Fibroblast of gingiva (primary cell): ENCODE results near the gene MOB3A.

Source experiments
- DNase-seq: peaks from one replicate; pipeline ENCODE4 v3.0.0-alpha.2; 2011; ENCODE audit warnings: low read depth

The MOB3A gene

GRCh38 chr19:2046046-2046907 lies 49.8 kb downstream of the MOB3A start:
- DNase-seq, result no peak

- no peak for DNase-seq
These were observed 50.6 kb downstream of the MOB3A start for GRCh38 chr19:2045501-2046045.

- no peak for DNase-seq
These were observed 51.2 kb downstream of the MOB3A start for GRCh38 chr19:2044709-2045500.

- no peak for DNase-seq
These were observed 52.0 kb downstream of the MOB3A start for GRCh38 chr19:2043961-2044708.

- no peak for DNase-seq
These were observed 52.9 kb downstream of the MOB3A start for GRCh38 chr19:2043251-2043641.

- no peak for DNase-seq
These were observed 53.5 kb downstream of the MOB3A start for GRCh38 chr19:2042485-2043250.

- DNase-seq, result peak; percentile 81
These were observed 54.2 kb downstream of the MOB3A start for GRCh38 chr19:2041683-2042484.

- no peak for DNase-seq
These were observed 54.8 kb downstream of the MOB3A start for GRCh38 chr19:2041433-2041682.

- no peak for DNase-seq
These were observed 55.3 kb downstream of the MOB3A start for GRCh38 chr19:2040647-2041432.

GRCh38 chr19:2039959-2040646 lies 56.0 kb downstream of the MOB3A start:
- no peak for DNase-seq

GRCh38 chr19:2039089-2039958 lies 56.8 kb downstream of the MOB3A start:
- no peak for DNase-seq

GRCh38 chr19:2038284-2039088 lies 57.6 kb downstream of the MOB3A start:
- DNase-seq, result no peak

- DNase-seq, result no peak
These were observed 58.4 kb downstream of the MOB3A start for GRCh38 chr19:2037651-2038255.

GRCh38 chr19:2036424-2036823 lies 59.7 kb downstream of the MOB3A start:
- DNase-seq, result no peak

- DNase-seq, result no peak
These were observed 60.5 kb downstream of the MOB3A start for GRCh38 chr19:2035590-2035991.

- no peak for DNase-seq
These were observed 61.2 kb downstream of the MOB3A start for GRCh38 chr19:2034729-2035589.
